Measurements from ENCODE around the gene PRRG1.

GRCh38 chrX:37405956-37406355 is 56.8 kb downstream of the PRRG1 start:
- TF ChIP-seq, protein P1, sequence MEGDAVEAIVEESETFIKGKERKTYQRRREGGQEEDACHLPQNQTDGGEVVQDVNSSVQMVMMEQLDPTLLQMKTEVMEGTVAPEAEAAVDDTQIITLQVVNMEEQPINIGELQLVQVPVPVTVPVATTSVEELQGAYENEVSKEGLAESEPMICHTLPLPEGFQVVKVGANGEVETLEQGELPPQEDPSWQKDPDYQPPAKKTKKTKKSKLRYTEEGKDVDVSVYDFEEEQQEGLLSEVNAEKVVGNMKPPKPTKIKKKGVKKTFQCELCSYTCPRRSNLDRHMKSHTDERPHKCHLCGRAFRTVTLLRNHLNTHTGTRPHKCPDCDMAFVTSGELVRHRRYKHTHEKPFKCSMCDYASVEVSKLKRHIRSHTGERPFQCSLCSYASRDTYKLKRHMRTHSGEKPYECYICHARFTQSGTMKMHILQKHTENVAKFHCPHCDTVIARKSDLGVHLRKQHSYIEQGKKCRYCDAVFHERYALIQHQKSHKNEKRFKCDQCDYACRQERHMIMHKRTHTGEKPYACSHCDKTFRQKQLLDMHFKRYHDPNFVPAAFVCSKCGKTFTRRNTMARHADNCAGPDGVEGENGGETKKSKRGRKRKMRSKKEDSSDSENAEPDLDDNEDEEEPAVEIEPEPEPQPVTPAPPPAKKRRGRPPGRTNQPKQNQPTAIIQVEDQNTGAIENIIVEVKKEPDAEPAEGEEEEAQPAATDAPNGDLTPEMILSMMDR (conservative IDR thresholded peaks at IDR 0.05; ENCODE audit: low read length) = no peak
- TF ChIP-seq EZH2phosphoT487 (IDR thresholded peaks at IDR 0.05; ENCODE audit: borderline replicate concordance, low read depth, low read length) = no peak
